HEK293 (cell line): ENCODE data around the gene KIAA1586.

Source experiments
- CTCF ChIA-PET: fragments of 350-600 bp; formaldehyde crosslinking; extraction: SDS; loops from one replicate; lab custom pipeline; 2021; ENCODE audit warnings: antibody characterized with exemption; lab: Yijun Ruan, JAX
- POLR2A ChIA-PET: fragments of 300-600 bp; formaldehyde crosslinking; extraction: SDS; loops from one replicate; lab custom pipeline; 2020; ENCODE audit warnings: antibody characterized with exemption, inconsistent platforms; lab: Yijun Ruan, JAX
- H3K27ac ChIP-seq: fragments of 200-500 bp; sonication (Bioruptor generic); 2 replicates; pipeline ENCODE4 v1.5.1; 2014; ENCODE audit warnings: low read depth, low read length, control low read depth, inconsistent platforms; ENCODE audit errors: extremely low read depth
- H3K36me3 ChIP-seq, 2 experiments: fragments of 200-500 bp in 1 of 2; sonication (Bioruptor generic) in 1 of 2; 1 replicate in 1 of 2; 2 replicates in 1 of 2; pipeline ENCODE4 v1.5.1; 2014 to 2017; ENCODE audit warnings: inconsistent platforms in 2 of 2, low read length in 2 of 2; ENCODE audit not compliant: control insufficient read depth in 2 of 2, insufficient read depth in 1 of 2
- H3K4me1 ChIP-seq: fragments of 200-500 bp; sonication (Bioruptor generic); 2 replicates; pipeline ENCODE4 v1.5.1; 2014; ENCODE audit warnings: mild to moderate bottlenecking, low read length, inconsistent platforms; ENCODE audit not compliant: control insufficient read depth, insufficient read depth
- H3K4me3 ChIP-seq: 2 replicates; pipeline ENCODE4 v1.5.1; 2011; ENCODE audit warnings: low read depth, mild to moderate bottlenecking, control low read depth, low read length, moderate library complexity
- H3K9me3 ChIP-seq: fragments of 200-500 bp; sonication (Bioruptor generic); 2 replicates; pipeline ENCODE4 v1.5.1; 2014; ENCODE audit warnings: low read depth, low read length, inconsistent platforms; ENCODE audit not compliant: control insufficient read depth, insufficient read depth
- KLF16 ChIP-seq: fragments of 450-650 bp; formaldehyde crosslinking; IDR thresholded peaks from 2 replicates; pipeline ENCODE4 v1.5.1; 2017; ENCODE audit warnings: missing biosample characterization, missing genetic modification characterization
- MEIS1 ChIP-seq: sonication (generic); formaldehyde crosslinking; IDR thresholded peaks from 2 replicates; pipeline ENCODE4 v1.8.1; 2022; ENCODE audit warnings: missing genetic modification reagents, mild to moderate bottlenecking, borderline replicate concordance
- MZF1 ChIP-seq: fragments of 450-650 bp; formaldehyde crosslinking; IDR thresholded peaks from 2 replicates; pipeline ENCODE4 v1.5.1; 2017; ENCODE audit warnings: missing biosample characterization, missing genetic modification characterization, borderline replicate concordance
- OSR2 ChIP-seq: fragments of 450-650 bp; formaldehyde crosslinking; IDR thresholded peaks from 2 replicates; pipeline ENCODE4 v1.5.1; 2016; ENCODE audit warnings: missing biosample characterization, missing genetic modification characterization
- RBAK ChIP-seq: fragments of 450-650 bp; formaldehyde crosslinking; IDR thresholded peaks from 2 replicates; pipeline ENCODE4 v1.5.1; 2016; ENCODE audit warnings: missing biosample characterization, missing genetic modification characterization
- TCF7L2 ChIP-seq: IDR thresholded peaks from 2 replicates; pipeline ENCODE4 v1.6.1; 2011; ENCODE audit warnings: low read depth, mild to moderate bottlenecking, inconsistent platforms, low read length, moderate library complexity, borderline replicate concordance
- YY2 ChIP-seq: fragments of 450-650 bp; formaldehyde crosslinking; IDR thresholded peaks from 2 replicates; pipeline ENCODE4 v1.5.1; 2016; ENCODE audit warnings: missing biosample characterization, missing genetic modification characterization
- ZBTB1 ChIP-seq: fragments of 450-650 bp; formaldehyde crosslinking; IDR thresholded peaks from 2 replicates; pipeline ENCODE4 v1.5.1; 2016; ENCODE audit warnings: missing biosample characterization, missing genetic modification characterization
- ZBTB44 ChIP-seq: fragments of 450-650 bp; IDR thresholded peaks from 2 replicates; pipeline ENCODE4 v1.5.1; 2018; ENCODE audit warnings: missing biosample characterization, mild to moderate bottlenecking, missing genetic modification characterization
- ZBTB48 ChIP-seq: fragments of 450-650 bp; formaldehyde crosslinking; IDR thresholded peaks from 2 replicates; pipeline ENCODE4 v1.5.1; 2016; ENCODE audit warnings: missing biosample characterization, missing genetic modification characterization
- ZBTB7A ChIP-seq: fragments of 450-650 bp; formaldehyde crosslinking; IDR thresholded peaks from 2 replicates; pipeline ENCODE4 v1.5.1; 2016; ENCODE audit warnings: low read depth, missing biosample characterization, missing genetic modification characterization
- ZFP69B ChIP-seq: fragments of 450-650 bp; formaldehyde crosslinking; IDR thresholded peaks from 2 replicates; pipeline ENCODE4 v1.5.1; 2016; ENCODE audit warnings: missing biosample characterization, missing genetic modification characterization
- ZNF114 ChIP-seq: fragments of 450-650 bp; formaldehyde crosslinking; IDR thresholded peaks from 2 replicates; pipeline ENCODE4 v1.5.0; 2017; ENCODE audit warnings: missing biosample characterization, missing genetic modification characterization
- ZNF133 ChIP-seq: fragments of 450-650 bp; formaldehyde crosslinking; IDR thresholded peaks from 2 replicates; pipeline ENCODE4 v1.5.1; 2016; ENCODE audit warnings: missing biosample characterization, missing genetic modification characterization
- ZNF140 ChIP-seq: fragments of 450-650 bp; formaldehyde crosslinking; IDR thresholded peaks from 2 replicates; pipeline ENCODE4 v1.5.1; 2016; ENCODE audit warnings: missing biosample characterization, missing genetic modification characterization
- ZNF146 ChIP-seq: fragments of 450-650 bp; formaldehyde crosslinking; IDR thresholded peaks from 2 replicates; pipeline ENCODE4 v1.5.1; 2016; ENCODE audit warnings: missing biosample characterization, missing genetic modification characterization
- ZNF148 ChIP-seq: fragments of 450-650 bp; formaldehyde crosslinking; IDR thresholded peaks from 2 replicates; pipeline ENCODE4 v1.5.0; 2017; ENCODE audit warnings: missing biosample characterization, missing genetic modification characterization, borderline replicate concordance
- ZNF394 ChIP-seq: fragments of 450-650 bp; formaldehyde crosslinking; IDR thresholded peaks from 2 replicates; pipeline ENCODE4 v1.5.1; 2016; ENCODE audit warnings: missing biosample characterization, missing genetic modification characterization, mild to moderate bottlenecking, moderate library complexity, borderline replicate concordance
- ZNF404 ChIP-seq: fragments of 450-650 bp; formaldehyde crosslinking; IDR thresholded peaks from 2 replicates; pipeline ENCODE4 v1.5.1; 2017; ENCODE audit warnings: missing biosample characterization, missing genetic modification characterization
- ZNF571 ChIP-seq: fragments of 450-650 bp; formaldehyde crosslinking; IDR thresholded peaks from 2 replicates; pipeline ENCODE4 v1.5.0; 2017; ENCODE audit warnings: missing biosample characterization, missing genetic modification characterization
- ZNF664 ChIP-seq: fragments of 450-650 bp; formaldehyde crosslinking; IDR thresholded peaks from 2 replicates; pipeline ENCODE4 v1.5.1; 2016; ENCODE audit warnings: missing biosample characterization, missing genetic modification characterization
- ZNF76 ChIP-seq: fragments of 450-650 bp; formaldehyde crosslinking; IDR thresholded peaks from 2 replicates; pipeline ENCODE4; 2016; ENCODE audit warnings: low read depth, missing biosample characterization, missing genetic modification characterization, borderline replicate concordance
- ZNF791 ChIP-seq: fragments of 450-650 bp; formaldehyde crosslinking; IDR thresholded peaks from 2 replicates; pipeline ENCODE4 v1.5.1; 2016; ENCODE audit warnings: missing biosample characterization, missing genetic modification characterization
- ZNF843 ChIP-seq: fragments of 450-650 bp; formaldehyde crosslinking; IDR thresholded peaks from 2 replicates; pipeline ENCODE4 v1.5.1; 2016; ENCODE audit warnings: missing biosample characterization, missing genetic modification characterization
- ZSCAN5A ChIP-seq: fragments of 450-650 bp; formaldehyde crosslinking; IDR thresholded peaks from 2 replicates; pipeline ENCODE4 v1.5.1; 2016; ENCODE audit warnings: missing biosample characterization, missing genetic modification characterization

KIAA1586 gene

GRCh38 chr6:57074383-57074782, 27.9 kb downstream of the KIAA1586 start (continued):
- TF ChIP-seq ZBTB44 (no peak), TCF7L2 (no peak), ZBTB1 (tag by site-specific recombination) (no peak), ZSCAN5A (tag by site-specific recombination) (no peak), YY2 (tag by site-specific recombination) (no peak), ZNF133 (tag by site-specific recombination) (no peak), ZNF114 (tag by site-specific recombination) (no peak), OSR2 (tag by site-specific recombination) (no peak), ZNF571 (no peak), ZNF843 (tag by site-specific recombination) (no peak)

GRCh38 chr6:57075092-57075491, 28.6 kb downstream of the KIAA1586 start:
- no peaks in the 10 kb centered on the region for H3K4me1 ChIP-seq
- no peak overlapping the region for H3K4me3 ChIP-seq
- CTCF ChIA-PET = interaction anchor here (1.0 kb wide), 1 partner anchor 425 kb away, joined by 3 read pairs; no protein-coding TSS in a partner anchor
- POLR2A ChIA-PET = interaction anchor here (0.6 kb wide), 1 partner anchor 13 kb away, joined by 3 read pairs; no protein-coding TSS in a partner anchor
- no peak for TF ChIP-seq ZNF148 (tag by site-specific recombination)
- no peak for TF ChIP-seq ZBTB48 (tag by site-specific recombination)
- TF ChIP-seq ZNF76 (tag by site-specific recombination) = no peak
- TF ChIP-seq ZFP69B (tag by site-specific recombination) = no peak
- peak; percentile 74 for TF ChIP-seq ZNF146 (tag by site-specific recombination)
- TF ChIP-seq RBAK (tag by site-specific recombination) = no peak
- TF ChIP-seq MZF1 (tag by site-specific recombination) = no peak
- no peak for TF ChIP-seq ZNF791
- no peak for TF ChIP-seq MEIS1 (CRISPR knock-in tag)
- peak; percentile 75 for TF ChIP-seq ZNF140 (tag by site-specific recombination)
- no peak for TF ChIP-seq ZBTB7A (tag by site-specific recombination)
- no peak for TF ChIP-seq ZNF664 (tag by site-specific recombination)
- TF ChIP-seq ZNF404 (tag by site-specific recombination) = no peak
- TF ChIP-seq ZNF394 (tag by site-specific recombination) = no peak
- TF ChIP-seq KLF16 (tag by site-specific recombination) = no peak
- no peak overlapping the region for H3K27ac ChIP-seq
- H3K9me3 ChIP-seq = no peaks in the 10 kb centered on the region
- H3K36me3 ChIP-seq = peaks cover 0 to 9% of the 10 kb centered on the region in 2 experiments
